ENCODE data around the gene ZNF274. TPM values are rescaled to one million over a fixed set of nuclear protein-coding genes. Genes with fewer than 3 reads are reported as not detected.

Gene ZNF274
- total RNA-seq, 2 experiments from 2014 or later: 24.0 to 25.9 TPM

- DNase-seq: no peak
- intact Hi-C loops (cut with micrococcal nuclease): no loop called here
- TF ChIP-seq CTCF (IDR thresholded peaks at IDR 0.05): no peak
- H3K36me3 Mint-ChIP-seq (ENCODE audit: low read depth): peaks cover 74% of the 10 kb centered on the region
- H3K27ac Mint-ChIP-seq: no peak overlapping the region
- no peak overlapping the region for H3K4me3 Mint-ChIP-seq
- peaks cover 79% of the 10 kb centered on the region for H3K9me3 Mint-ChIP-seq
- ChIA-PET POLR2A (interaction anchor here (1.0 kb wide), 1 partner anchor 22 kb away, joined by 3 read pairs; no protein-coding TSS in a partner anchor), CTCF (interaction anchor here (1.6 kb wide), 1 partner anchor 9 kb away, joined by 4 read pairs; no protein-coding TSS in a partner anchor)
- H3K4me1 Mint-ChIP-seq (ENCODE audit: low read depth): no peaks in the 10 kb centered on the region
- no peaks in the 10 kb centered on the region for H3K27me3 Mint-ChIP-seq
- no peak for ATAC-seq
These were observed 29.6 kb downstream of the ZNF274 start for GRCh38 chr19:58212336-58213074.

DNA sequence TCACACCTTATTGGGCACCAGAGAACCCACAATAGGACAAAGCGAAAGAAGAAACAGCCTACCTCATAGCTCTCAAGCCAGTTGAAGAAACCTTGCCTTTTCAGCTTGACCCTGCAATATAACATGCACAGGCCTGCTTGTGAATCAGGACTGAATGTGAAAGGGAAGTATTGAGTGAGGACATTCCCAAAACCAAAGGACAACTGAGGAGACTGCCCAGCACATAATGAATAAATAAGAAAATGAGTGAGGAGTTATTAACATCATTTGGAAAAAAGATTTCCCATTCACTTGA is 30.2 kb downstream of the ZNF274 start:
- H3K9me3 Mint-ChIP-seq: peaks cover 79% of the 10 kb centered on the region
- no peak overlapping the region for H3K27ac Mint-ChIP-seq
- no peak overlapping the region for H3K4me3 Mint-ChIP-seq
- H3K36me3 Mint-ChIP-seq (ENCODE audit: low read depth): peaks cover 68% of the 10 kb centered on the region
- POLR2A ChIA-PET: interaction anchor here (1.0 kb wide), 1 partner anchor 22 kb away, joined by 3 read pairs; no protein-coding TSS in a partner anchor
- intact Hi-C loops (cut with micrococcal nuclease): no loop called here
- CTCF ChIA-PET: interaction anchor here (1.6 kb wide), 1 partner anchor 8 kb away, joined by 4 read pairs; no protein-coding TSS in a partner anchor
- ATAC-seq: no peak
- TF ChIP-seq CTCF (IDR thresholded peaks at IDR 0.05): no peak
- no peaks in the 10 kb centered on the region for H3K27me3 Mint-ChIP-seq
- DNase-seq: no peak
- no peaks in the 10 kb centered on the region for H3K4me1 Mint-ChIP-seq (ENCODE audit: low read depth)

DNA sequence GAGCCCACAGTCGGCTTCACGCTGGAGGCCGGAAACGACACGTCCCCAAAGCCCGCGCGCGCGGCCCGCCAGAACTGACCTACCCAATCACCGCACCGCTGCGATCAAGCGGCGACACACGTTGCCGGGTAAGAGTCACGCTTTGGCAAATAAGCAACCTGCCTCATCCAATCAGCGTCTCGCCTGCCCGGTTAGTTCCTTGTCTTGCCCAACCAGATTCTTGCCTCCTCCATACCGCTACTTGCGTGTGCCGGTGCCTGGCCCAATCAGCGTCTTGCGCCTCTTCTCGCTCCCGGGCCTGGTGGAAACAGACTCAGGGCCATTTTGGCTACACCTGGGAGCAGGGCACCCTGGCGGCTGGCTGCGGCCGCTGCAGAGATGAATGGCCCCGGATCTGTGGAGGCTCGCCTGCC is 34.2 kb downstream of the ZNF274 start:
- H3K9me3 Mint-ChIP-seq: peaks cover 56% of the 10 kb centered on the region
- ATAC-seq: no peak

GRCh38 chr19:58217607-58218391 is 34.9 kb downstream of the ZNF274 start:
- DNase-seq (no peak), ATAC-seq (no peak)
- Mint-ChIP-seq H3K27ac (no peak overlapping the region), H3K27me3 (no peaks in the 10 kb centered on the region), H3K9me3 (peaks cover 51% of the 10 kb centered on the region), H3K36me3 (ENCODE audit: low read depth) (peaks cover 25% of the 10 kb centered on the region), H3K4me1 (ENCODE audit: low read depth) (no peaks in the 10 kb centered on the region), H3K4me3 (no peak overlapping the region)
- TF ChIP-seq CTCF (IDR thresholded peaks at IDR 0.05): no peak
- ChIA-PET POLR2A (interaction anchor here (1.6 kb wide), 1 partner anchor 34 kb away, joined by 3 read pairs; no protein-coding TSS in a partner anchor), CTCF (interaction anchor here (1.4 to 1.5 kb wide), 2 partner anchors 301 to 361 kb away, joined by 4 to 6 read pairs; partner anchors contain the start of gene ZBTB45)
- intact Hi-C loops (cut with micrococcal nuclease): no loop called here

More for the DNA sequence above, 34.2 kb downstream of the ZNF274 start:
- H3K4me3 Mint-ChIP-seq: no peak overlapping the region
- H3K27me3 Mint-ChIP-seq: no peaks in the 10 kb centered on the region
- H3K36me3 Mint-ChIP-seq (ENCODE audit: low read depth): peaks cover 28% of the 10 kb centered on the region
- CTCF ChIA-PET: no interaction called here
- POLR2A ChIA-PET: interaction anchor here (1.6 kb wide), 1 partner anchor 33 kb away, joined by 3 read pairs; no protein-coding TSS in a partner anchor
- no peak for TF ChIP-seq CTCF (IDR thresholded peaks at IDR 0.05)
- no peak overlapping the region for H3K27ac Mint-ChIP-seq
- intact Hi-C loops (cut with micrococcal nuclease): no loop called here
- no peak for DNase-seq
- no peaks in the 10 kb centered on the region for H3K4me1 Mint-ChIP-seq (ENCODE audit: low read depth)
